GM12878 (cell line): ENCODE data around the gene KCNAB3. TPM values are rescaled to one million over a fixed set of nuclear protein-coding genes. Genes with fewer than 3 reads are reported as not detected.
A peak's percentile ranks its signal among the peaks of the same experiment; 100 is the strongest.

Experiments used
- ATAC-seq: fragments of 200-7000 bp; cut with Tn5 transposase; 3 replicates; pipeline ENCODE4 v1.9.1; 2020; ENCODE audit warnings: mild to moderate bottlenecking, moderate library complexity
- BruUV-seq: library from RNA; stranded (reverse); fragments of 400-500 nt; replicated peaks from 2 replicates; lab custom pipeline; 2021; lab: Mats Ljungman, UMichigan
- CTCF ChIA-PET: fragments of 300-600 bp; sonication (Branson Sonifier 250); formaldehyde crosslinking; extraction: SDS; loops from one replicate; lab custom pipeline; 2021; ENCODE audit warnings: inconsistent platforms; lab: Yijun Ruan, JAX
- POLR2A ChIA-PET: fragments of 350-600 bp; formaldehyde crosslinking; extraction: SDS; loops from one replicate; lab custom pipeline; 2021; ENCODE audit warnings: inconsistent platforms; lab: Charles Lee
- RAD21 ChIA-PET: fragments of 300-600 bp; sonication (Branson Sonifier 250); formaldehyde crosslinking; loops from one replicate; lab custom pipeline; 2023; ENCODE audit warnings: antibody characterized with exemption; ENCODE audit not compliant: unreplicated experiment; lab: Charles Lee
- SMC1A ChIA-PET: fragments of 300-600 bp; sonication (Branson Sonifier 250); formaldehyde crosslinking; loops from one replicate; lab custom pipeline; 2023; ENCODE audit not compliant: unreplicated experiment, uncharacterized antibody; lab: Charles Lee
- DNase-seq: peaks from one replicate; pipeline ENCODE4 v3.0.0-alpha.2; 2011; ENCODE audit warnings: low read depth, low spot score
- FAIRE-seq: peaks from 3 replicates; lab custom pipeline; 2011; peaks lifted over from hg19 to GRCh38; lab: Jason Lieb, UNC
- H2AFZ ChIP-seq: 2 replicates; pipeline ENCODE4 v1.6.0; 2011; ENCODE audit warnings: low read depth, low read length, control low read depth; ENCODE audit not compliant: control insufficient read depth
- H3K27ac ChIP-seq: 2 replicates; pipeline ENCODE4 v1.5.1; 2011; ENCODE audit warnings: control low read depth; ENCODE audit not compliant: control insufficient read depth, insufficient read depth
- H3K27me3 ChIP-seq, 2 experiments: replicated peaks in 1 of 2; 2 replicates each; pipeline versions ENCODE4 v1.6.0 to v1.6.1; 2011; ENCODE audit warnings: low read length in 1 of 2; ENCODE audit not compliant: control insufficient read depth in 2 of 2, insufficient read depth in 2 of 2
- H3K36me3 ChIP-seq, 2 experiments: 2 replicates each; pipeline ENCODE4 v1.5.1; 2011; ENCODE audit warnings: low read length in 1 of 2; ENCODE audit not compliant: control insufficient read depth in 2 of 2, insufficient read depth in 2 of 2
- H3K4me1 ChIP-seq: 2 replicates; pipeline ENCODE4 v1.6.1; 2011; ENCODE audit warnings: mild to moderate bottlenecking, low read length, moderate library complexity, mixed read lengths; ENCODE audit not compliant: control insufficient read depth, insufficient read depth
- H3K4me2 ChIP-seq: 2 replicates; pipeline ENCODE4 v1.6.0; 2011; ENCODE audit warnings: control low read depth; ENCODE audit not compliant: control insufficient read depth, insufficient read depth
- H3K4me3 ChIP-seq: fragments of 200-600 bp; sonication (generic); 2 replicates; pipeline ENCODE4 v1.5.1; 2016
- H3K79me2 ChIP-seq: 2 replicates; pipeline ENCODE4 v1.6.0; 2011; ENCODE audit warnings: low read length; ENCODE audit not compliant: control insufficient read depth, insufficient read depth
- H3K9ac ChIP-seq: 2 replicates; pipeline ENCODE4 v1.8.0; 2011; ENCODE audit warnings: low read length, control low read depth, mixed read lengths; ENCODE audit not compliant: control insufficient read depth, insufficient read depth
- H3K9me3 ChIP-seq: replicated peaks from 3 replicates; pipeline ENCODE4 v1.5.1; 2011; ENCODE audit warnings: mild to moderate bottlenecking, low read length; ENCODE audit not compliant: control insufficient read depth, insufficient read depth
- H4K20me1 ChIP-seq: 2 replicates; pipeline ENCODE4 v1.6.0; 2011; ENCODE audit not compliant: control insufficient read depth, insufficient read depth
- CREB1 ChIP-seq: IDR thresholded peaks from 2 replicates; pipeline ENCODE4 v1.6.1; 2012; ENCODE audit warnings: low read depth, mild to moderate bottlenecking, inconsistent platforms
- EED ChIP-seq: sonication (generic); IDR thresholded peaks from 2 replicates; pipeline ENCODE4 v1.6.1; 2016; ENCODE audit warnings: antibody characterized with exemption, low read depth
- HCFC1 ChIP-seq: fragments of 150-350 bp; IDR thresholded peaks from 2 replicates; pipeline ENCODE4 v1.6.1; 2014; ENCODE audit warnings: low read length
- IRF4 ChIP-seq: IDR thresholded peaks from 2 replicates; pipeline ENCODE4 v1.6.1; 2011; ENCODE audit warnings: low read depth, low read length
- KLF5 ChIP-seq: fragments of 450-650 bp; IDR thresholded peaks from 2 replicates; pipeline ENCODE4 v1.6.1; 2014; ENCODE audit warnings: mild to moderate bottlenecking; ENCODE audit not compliant: partially characterized antibody
- NFIC ChIP-seq: IDR thresholded peaks from 2 replicates; pipeline ENCODE4 v1.6.1; 2012; ENCODE audit warnings: low read depth, mild to moderate bottlenecking, inconsistent platforms, low read length, moderate library complexity
- NFXL1 ChIP-seq: fragments of 450-650 bp; IDR thresholded peaks from 2 replicates; pipeline ENCODE4 v1.6.1; 2017; ENCODE audit warnings: antibody characterized with exemption, mild to moderate bottlenecking, borderline replicate concordance
- NR2C2 ChIP-seq: IDR thresholded peaks from 2 replicates; pipeline ENCODE4 v1.6.1; 2011; ENCODE audit warnings: borderline replicate concordance, low read depth; ENCODE audit not compliant: control insufficient read depth, insufficient read length
- ZNF24 ChIP-seq: fragments of 450-650 bp; IDR thresholded peaks from 2 replicates; pipeline ENCODE4 v1.6.1; 2017; ENCODE audit warnings: antibody characterized with exemption, mild to moderate bottlenecking
- WGBS: methylation state at CpG from one replicate; pipeline ENCODE4 v1.1.6; 2016; ENCODE audit warnings: low lambda C conversion rate; ENCODE audit not compliant: insufficient replicate concordance, insufficient coverage; ENCODE audit errors: missing lambda C conversion rate; 5-methylcytosine and 5-hydroxymethylcytosine counted together
- in situ Hi-C: fragments of 300-500 bp; cut with MboI; formaldehyde crosslinking; loops from 9 replicates; pipeline ENCODE4 v1.14.3; 2018; ENCODE audit warnings: mixed read lengths
- intact Hi-C: fragments of 100-400 bp; cut with micrococcal nuclease; formaldehyde crosslinking; loops from one replicate; pipeline ENCODE4 v1.14.2; 2022; ENCODE audit not compliant: unreplicated experiment
- polyA plus RNA-seq, 11 experiments: library from polyadenylated mRNA; depleted of rRNA in 4 of 11; unstranded in 6 of 11; stranded (reverse) in 5 of 11; fragments of >200 nt; fragmentation: Nextera tagmentation in 4 of 11; fragmentation: Illumina TruSeq in 1 of 11; extraction: Ambion mirVana in 4 of 11; extraction: Trizol in 1 of 11; gene quantifications; 1 replicate in 1 of 11; 2 replicates in 10 of 11; pipeline versions ENCODE4 v1.2.1 to v1.2.3, GENCODE V29; 2011 to 2016; ENCODE audit warnings: inconsistent platforms in 2 of 11, missing spikeins in 2 of 11, low read depth in 1 of 11
- total RNA-seq, 4 experiments: library from RNA; depleted of rRNA in 3 of 4; stranded (reverse); fragments of >200 nt in 3 of 4; fragmentation: Illumina TruSeq in 1 of 4; extraction: Trizol in 1 of 4; gene quantifications; 2 replicates each; pipeline versions ENCODE4 v1.2.1 to v1.2.3, GENCODE V29; 2013 to 2021
- TF ChIP-seq, protein P1 (sequence below): IDR thresholded peaks from 2 replicates; pipeline ENCODE4 v1.6.1; 2011; ENCODE audit warnings: mild to moderate bottlenecking, low read depth, low read length, moderate library complexity; ENCODE audit not compliant: insufficient replicate concordance

Gene KCNAB3
- total and polyA plus RNA-seq, 10 of the 15 experiments (the other 5 are each of a cell fraction or from before 2014, with no cell fraction given) = 0.22 to 7.9 (median 1.8) TPM

DNA sequence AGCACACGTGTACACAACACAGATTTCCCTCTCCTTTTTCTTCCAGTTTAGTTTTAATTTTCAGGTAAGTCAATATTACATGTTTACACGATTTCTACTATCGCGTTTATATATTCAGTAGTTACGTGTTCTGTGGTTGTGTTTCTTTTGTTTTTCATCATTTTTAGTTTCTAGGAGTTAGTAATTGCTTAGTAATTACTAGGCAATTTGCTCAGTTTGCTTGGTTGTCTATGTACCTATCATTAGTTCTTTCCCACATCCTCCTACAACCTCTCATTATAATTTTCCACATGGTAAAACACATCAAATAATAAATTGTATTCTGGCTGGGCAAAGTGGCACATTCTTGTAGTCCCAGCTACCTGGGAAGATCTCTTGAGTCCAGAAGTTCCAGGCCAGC, 48.1 kb upstream of the KCNAB3 start (continued):
- no peak for TF ChIP-seq NFIC

DNA sequence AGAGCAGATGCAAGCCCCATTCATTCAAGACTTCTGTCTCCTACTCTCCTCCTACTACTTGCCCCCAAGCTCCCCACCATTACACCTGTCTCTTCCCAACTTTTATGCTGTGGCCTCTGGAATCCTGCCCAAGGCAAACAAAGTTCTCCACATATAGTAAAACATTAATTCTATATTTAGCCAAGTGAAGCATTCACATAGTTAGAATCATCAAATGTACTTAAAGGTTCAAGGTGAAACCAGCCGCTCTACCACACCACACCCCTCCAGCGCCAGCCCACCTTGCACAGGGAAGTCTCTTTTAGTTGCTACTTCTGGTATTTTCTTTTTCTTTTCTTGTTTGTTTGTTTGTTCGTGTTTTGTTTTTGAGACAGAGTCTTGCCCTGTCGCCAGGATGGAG, 47.4 kb upstream of the KCNAB3 start:
- Histone ChIP-seq H3K27me3 (no peaks in the 10 kb centered on the region), H3K79me2 (no peaks in the 10 kb centered on the region), H3K4me1 (no peaks in the 10 kb centered on the region), H3K27ac (no peak overlapping the region), H3K4me2 (no peak overlapping the region), H2AFZ (no peak overlapping the region), H3K9ac (no peak overlapping the region), H4K20me1 (no peaks in the 10 kb centered on the region), H3K36me3 (no peaks in the 10 kb centered on the region), H3K4me3 (no peak overlapping the region), H3K9me3 (peaks cover 7% of the 10 kb centered on the region)
- BruUV-seq = no TSS peak
- WGBS = 38% methylated on average over 4 of the region's 4 CpGs
- RAD21 ChIA-PET = no interaction called here
- in situ Hi-C loops = no loop called here
- intact Hi-C loops = no loop called here
- ATAC-seq = no peak
- SMC1A ChIA-PET = no interaction called here
- POLR2A ChIA-PET = no interaction called here
- TF ChIP-seq CREB1 = no peak
- CTCF ChIA-PET = interaction anchor here (1.2 to 16.8 kb wide), 2 partner anchors 13 to 111 kb away, joined by 3 to 308 read pairs; no protein-coding TSS in a partner anchor
- DNase-seq = no peak
- FAIRE-seq = no peak

- no TSS peak for BruUV-seq
- ChIA-PET RAD21 (no interaction called here), POLR2A (no interaction called here)
- Histone ChIP-seq H3K9me3 (peaks cover 7% of the 10 kb centered on the region), H3K4me2 (no peak overlapping the region), H3K79me2 (no peaks in the 10 kb centered on the region), H3K4me3 (no peak overlapping the region), H3K4me1 (no peaks in the 10 kb centered on the region)
- FAIRE-seq = no peak
- intact Hi-C loops = no loop called here
- TF ChIP-seq EED (no peak), KLF5 (no peak), IRF4 (no peak), ZNF24 (no peak), NFXL1 (0 out of 2 replicates have a peak, but pooled peaks have one; percentile 36), HCFC1 (no peak), NR2C2 (no peak)
- TF ChIP-seq, protein P1, sequence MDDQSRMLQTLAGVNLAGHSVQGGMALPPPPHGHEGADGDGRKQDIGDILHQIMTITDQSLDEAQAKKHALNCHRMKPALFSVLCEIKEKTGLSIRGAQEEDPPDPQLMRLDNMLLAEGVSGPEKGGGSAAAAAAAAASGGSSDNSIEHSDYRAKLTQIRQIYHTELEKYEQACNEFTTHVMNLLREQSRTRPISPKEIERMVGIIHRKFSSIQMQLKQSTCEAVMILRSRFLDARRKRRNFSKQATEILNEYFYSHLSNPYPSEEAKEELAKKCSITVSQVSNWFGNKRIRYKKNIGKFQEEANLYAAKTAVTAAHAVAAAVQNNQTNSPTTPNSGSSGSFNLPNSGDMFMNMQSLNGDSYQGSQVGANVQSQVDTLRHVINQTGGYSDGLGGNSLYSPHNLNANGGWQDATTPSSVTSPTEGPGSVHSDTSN = no peak
- TF ChIP-seq, all 136 proteins: peak for 1
- Histone ChIP-seq H3K27me3 (no peaks in the 10 kb centered on the region), H3K9ac (no peak overlapping the region), H2AFZ (no peak overlapping the region), H3K27ac (no peak overlapping the region), H3K36me3 (no peaks in the 10 kb centered on the region), H4K20me1 (no peaks in the 10 kb centered on the region)
- in situ Hi-C loops = no loop called here
- ChIA-PET CTCF (no interaction called here), SMC1A (interaction anchor here (0.8 kb wide), 1 partner anchor 15 kb away, joined by 3 read pairs; no protein-coding TSS in a partner anchor)
- ATAC-seq = no peak
- no peak for DNase-seq
Measured at GRCh38 chr17:7974638-7975131, 45.0 kb upstream of the KCNAB3 start.
